SK-N-SH (cell line): ENCODE results near the gene CCDC6. TPM values are rescaled to one million over a fixed set of nuclear protein-coding genes. Genes with fewer than 3 reads are reported as not detected.

Source experiments
- CTCF ChIA-PET: fragments of 300-600, 350-600 bp; formaldehyde crosslinking; extraction: SDS; loops from one replicate; lab custom pipeline; 2021; lab: Yijun Ruan, JAX
- POLR2A ChIA-PET: fragments of 350-600 bp; sonication (Branson Sonifier 250); formaldehyde crosslinking; extraction: SDS; loops from one replicate; lab custom pipeline; 2020; ENCODE audit warnings: antibody characterized with exemption, inconsistent platforms; lab: Yijun Ruan, JAX
- DNase-seq: peaks from one replicate; pipeline ENCODE4 v3.0.0; 2012
- H2AFZ ChIP-seq: fragments of 200-600 bp; sonication (generic); 2 replicates; pipeline ENCODE4 v1.8.1; 2016; ENCODE audit warnings: antibody characterized with exemption, mild to moderate bottlenecking, low read depth
- H3F3A ChIP-seq: fragments of 200-600 bp; sonication (generic); replicated peaks from 2 replicates; pipeline ENCODE3; 2016; ENCODE audit warnings: antibody characterized with exemption, mild to moderate bottlenecking; ENCODE audit not compliant: insufficient read depth
- H3K27ac ChIP-seq, 2 experiments: fragments of 200-500 bp in 1 of 2; fragments of 200-600 bp in 1 of 2; sonication (Bioruptor generic) in 1 of 2; sonication (generic), shearing (Covaris generic) in 1 of 2; 2 replicates each; pipeline versions ENCODE4 v1.5.1 to v1.6.1; 2014 to 2016; ENCODE audit warnings: low read depth in 2 of 2, inconsistent platforms in 1 of 2, low read length in 1 of 2, mild to moderate bottlenecking in 1 of 2, mixed read lengths in 1 of 2
- H3K27me3 ChIP-seq: fragments of 200-600 bp; sonication (generic), shearing (Covaris generic); 2 replicates; pipeline ENCODE4 v1.6.1; 2016; ENCODE audit warnings: mixed run types; ENCODE audit not compliant: insufficient read depth
- H3K36me3 ChIP-seq, 2 experiments: fragments of 200-500 bp in 1 of 2; fragments of 200-600 bp in 1 of 2; sonication (Bioruptor generic) in 1 of 2; sonication (generic) in 1 of 2; replicated peaks in 1 of 2; 2 replicates each; pipeline versions ENCODE3 to v1.5.1; 2014 to 2016; ENCODE audit warnings: low read length in 1 of 2, mild to moderate bottlenecking in 1 of 2; ENCODE audit not compliant: insufficient read depth in 2 of 2, control insufficient read depth in 1 of 2
- H3K4me1 ChIP-seq, 2 experiments: fragments of 200-500 bp in 1 of 2; fragments of 200-600 bp in 1 of 2; sonication (Bioruptor generic) in 1 of 2; sonication (generic), shearing (Covaris generic) in 1 of 2; 2 replicates each; pipeline versions ENCODE4 v1.5.1 to v1.6.1; 2014 to 2016; ENCODE audit warnings: low read depth in 1 of 2, low read length in 1 of 2, mixed run types in 1 of 2; ENCODE audit not compliant: insufficient read depth in 2 of 2, control insufficient read depth in 1 of 2
- H3K4me2 ChIP-seq: fragments of 200-600 bp; sonication (generic), shearing (Covaris generic); 2 replicates; pipeline ENCODE4 v1.6.1; 2017; ENCODE audit warnings: mixed run types
- H3K4me3 ChIP-seq, 2 experiments: fragments of 200-500 bp in 1 of 2; fragments of 200-600 bp in 1 of 2; sonication (Bioruptor generic) in 1 of 2; sonication (generic), shearing (Covaris generic) in 1 of 2; 2 replicates each; pipeline versions ENCODE4 v1.5.1 to v1.8.1; 2014 to 2016; ENCODE audit warnings: low read depth in 2 of 2, inconsistent platforms in 1 of 2, low read length in 1 of 2, mild to moderate bottlenecking in 1 of 2, mixed read lengths in 1 of 2, moderate library complexity in 1 of 2
- H3K79me2 ChIP-seq: fragments of 200-600 bp; sonication (generic); 2 replicates; pipeline ENCODE4 v1.8.1; 2017; ENCODE audit warnings: mild to moderate bottlenecking; ENCODE audit not compliant: insufficient read depth
- H3K9ac ChIP-seq: fragments of 200-600 bp; sonication (generic); 2 replicates; pipeline ENCODE4 v1.6.1; 2017; ENCODE audit warnings: mixed run types
- H3K9me2 ChIP-seq: fragments of 200-600 bp; sonication (generic); 2 replicates; pipeline ENCODE4 v1.6.1; 2017; ENCODE audit warnings: mixed run types
- H3K9me3 ChIP-seq: fragments of 200-600 bp; sonication (generic); 2 replicates; pipeline ENCODE4 v1.6.1; 2017; ENCODE audit warnings: mixed run types, mild to moderate bottlenecking, moderate library complexity
- H4K20me1 ChIP-seq: fragments of 200-600 bp; sonication (generic); 2 replicates; pipeline ENCODE4 v1.6.1; 2017; ENCODE audit warnings: mild to moderate bottlenecking, mixed run types; ENCODE audit not compliant: insufficient read depth
- CHD2 ChIP-seq: fragments of 150-350 bp; IDR thresholded peaks from 2 replicates; pipeline ENCODE4 v1.6.1; 2018; ENCODE audit warnings: low read length; ENCODE audit not compliant: partially characterized antibody
- ELF1 ChIP-seq: IDR thresholded peaks from 2 replicates; pipeline ENCODE4 v1.4.0; 2012
- EZH2phosphoT487 ChIP-seq: fragments of 200-600 bp; sonication (generic); IDR thresholded peaks from 2 replicates; pipeline ENCODE4 v1.6.1; 2017; ENCODE audit warnings: low read depth, mixed run types, mild to moderate bottlenecking, antibody characterized with exemption, moderate library complexity, borderline replicate concordance
- FOXM1 ChIP-seq: IDR thresholded peaks from 2 replicates; pipeline ENCODE4 v1.4.0; 2012; ENCODE audit warnings: low read depth, mild to moderate bottlenecking
- GABPA ChIP-seq: IDR thresholded peaks from 2 replicates; pipeline ENCODE4 v1.4.0; 2012; ENCODE audit warnings: low read depth, mild to moderate bottlenecking
- GATA2 ChIP-seq: sonication (generic); formaldehyde crosslinking; IDR thresholded peaks from 2 replicates; pipeline ENCODE4 v1.5.0; 2020; ENCODE audit warnings: mild to moderate bottlenecking, missing genetic modification reagents
- JUND ChIP-seq: IDR thresholded peaks from 2 replicates; pipeline ENCODE4 v1.4.0; 2012
- MEF2A ChIP-seq: IDR thresholded peaks from 2 replicates; pipeline ENCODE4 v1.4.0; 2012; ENCODE audit warnings: low read depth, borderline replicate concordance
- MXI1 ChIP-seq: IDR thresholded peaks from 2 replicates; pipeline ENCODE4 v1.6.1; 2012; ENCODE audit warnings: mild to moderate bottlenecking, low read depth, low read length, improper control_type of control experiment
- NFIC ChIP-seq: IDR thresholded peaks from 2 replicates; pipeline ENCODE4 v1.4.0; 2012; ENCODE audit warnings: borderline replicate concordance
- RXRA ChIP-seq: IDR thresholded peaks from 2 replicates; pipeline ENCODE4 v1.4.0; 2012; ENCODE audit warnings: low read depth, mild to moderate bottlenecking, borderline replicate concordance
- WGBS: methylation state at CpG from one replicate; pipeline ENCODE4 v1.1.6; 2017; ENCODE audit warnings: low lambda C conversion rate; 5-methylcytosine and 5-hydroxymethylcytosine counted together
- polyA plus RNA-seq, 3 experiments: library from polyadenylated mRNA; depleted of rRNA; stranded (reverse); fragments of >200 nt; gene quantifications; 2 replicates each; pipeline ENCODE4 v1.2.3, GENCODE V29; 2012
- TF ChIP-seq, protein P1 (sequence below): fragments of 150-350 bp; IDR thresholded peaks from 2 replicates; pipeline ENCODE4 v1.6.1; 2017; ENCODE audit warnings: antibody characterized with exemption, low read length, low read depth, borderline replicate concordance
- TF ChIP-seq, protein P2 (sequence below): IDR thresholded peaks from 2 replicates; pipeline ENCODE4; 2012

The CCDC6 gene
- polyA plus RNA-seq, 1 of the 3 experiments (the other 2 are of a cell fraction): 10.8 TPM

DNA sequence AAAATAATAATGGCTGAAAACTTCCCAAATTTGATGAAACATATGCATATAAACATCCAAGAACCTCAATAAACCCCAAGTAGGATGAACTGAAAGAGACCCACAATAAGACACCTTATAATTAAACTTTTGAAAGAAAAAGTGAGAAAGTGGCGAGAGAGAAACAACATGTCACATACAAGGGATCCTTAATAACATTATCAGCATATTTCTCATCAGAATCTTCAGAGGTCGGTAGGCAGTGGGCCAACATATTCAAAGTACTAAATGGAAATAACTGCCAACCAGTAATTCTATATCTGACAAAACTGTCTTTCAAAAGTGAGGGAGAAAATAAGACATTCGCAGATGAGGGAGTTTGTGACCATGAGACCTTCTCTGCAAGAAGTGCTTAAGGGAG is 16.6 kb upstream of the CCDC6 start:
- Histone ChIP-seq H2AFZ (no peak overlapping the region), H3K4me3 (no peak overlapping the region)
- no peak for DNase-seq
- TF ChIP-seq ELF1 (no peak), EZH2phosphoT487 (no peak), GABPA (no peak), RXRA (no peak), MEF2A (no peak), GATA2 (no peak)
- TF ChIP-seq, all 33 proteins: peak for 0
- Histone ChIP-seq H3K36me3 (no peaks in the 10 kb centered on the region), H3K4me1 (no peaks in the 10 kb centered on the region), H4K20me1 (no peaks in the 10 kb centered on the region), H3K79me2 (no peaks in the 10 kb centered on the region), H3K9ac (no peak overlapping the region), H3K9me2 (no peaks in the 10 kb centered on the region), H3K4me2 (no peak overlapping the region), H3F3A (no peaks in the 10 kb centered on the region), H3K27ac (no peak overlapping the region), H3K9me3 (peaks cover 8% of the 10 kb centered on the region), H3K27me3 (no peaks in the 10 kb centered on the region)
- ChIA-PET CTCF (interaction anchor here (0.6 to 0.8 kb wide), 3 partner anchors 17 to 971 kb away, joined by 3 to 4 read pairs (median 3); partner anchors contain the start of gene CCDC6), POLR2A (no interaction called here)
- 38% methylated on average over 3 of the region's 3 CpGs for WGBS

DNA sequence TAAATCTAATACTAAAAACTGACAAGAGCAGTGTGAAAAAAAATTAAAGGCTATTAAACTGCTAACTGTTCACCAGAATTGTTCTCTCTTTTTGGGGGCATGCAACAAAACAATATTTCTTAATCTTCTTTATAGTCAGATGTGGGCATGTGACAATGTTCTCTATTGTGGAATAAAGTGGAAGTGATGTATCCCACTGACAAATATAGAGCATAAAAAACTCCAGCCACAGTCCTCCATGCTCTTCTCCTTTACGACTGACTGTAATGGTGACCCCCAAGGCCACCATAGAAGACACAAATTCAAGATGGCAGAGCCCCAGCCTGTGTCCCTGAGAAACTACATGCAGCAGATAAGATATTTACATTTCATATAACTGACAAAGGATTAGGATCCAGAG is 11.6 kb upstream of the CCDC6 start:
- no peak overlapping the region for H3K9ac ChIP-seq
- H3K9me3 ChIP-seq: peaks cover 2% of the 10 kb centered on the region
- no peak overlapping the region for H3K4me3 ChIP-seq
- WGBS: 27% methylated on average over 1 of the region's 1 CpG
- no peaks in the 10 kb centered on the region for H3F3A ChIP-seq
- H3K27ac ChIP-seq: no peak overlapping the region
- ChIA-PET CTCF (no interaction called here), POLR2A (no interaction called here)
- H2AFZ ChIP-seq: no peak overlapping the region
- DNase-seq: no peak
- H3K9me2 ChIP-seq: no peaks in the 10 kb centered on the region
- H3K4me2 ChIP-seq: no peak overlapping the region
- no peaks in the 10 kb centered on the region for H4K20me1 ChIP-seq
- H3K27me3 ChIP-seq: no peaks in the 10 kb centered on the region
- H3K36me3 ChIP-seq: no peaks in the 10 kb centered on the region
- H3K79me2 ChIP-seq: no peaks in the 10 kb centered on the region
- no peaks in the 10 kb centered on the region for H3K4me1 ChIP-seq
- TF ChIP-seq MXI1: no peak
- TF ChIP-seq RXRA: no peak
- no peak for TF ChIP-seq NFIC
- no peak for TF ChIP-seq GATA2
- TF ChIP-seq, protein P1, sequence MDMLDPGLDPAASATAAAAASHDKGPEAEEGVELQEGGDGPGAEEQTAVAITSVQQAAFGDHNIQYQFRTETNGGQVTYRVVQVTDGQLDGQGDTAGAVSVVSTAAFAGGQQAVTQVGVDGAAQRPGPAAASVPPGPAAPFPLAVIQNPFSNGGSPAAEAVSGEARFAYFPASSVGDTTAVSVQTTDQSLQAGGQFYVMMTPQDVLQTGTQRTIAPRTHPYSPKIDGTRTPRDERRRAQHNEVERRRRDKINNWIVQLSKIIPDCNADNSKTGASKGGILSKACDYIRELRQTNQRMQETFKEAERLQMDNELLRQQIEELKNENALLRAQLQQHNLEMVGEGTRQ: no peak
- TF ChIP-seq, protein P2, sequence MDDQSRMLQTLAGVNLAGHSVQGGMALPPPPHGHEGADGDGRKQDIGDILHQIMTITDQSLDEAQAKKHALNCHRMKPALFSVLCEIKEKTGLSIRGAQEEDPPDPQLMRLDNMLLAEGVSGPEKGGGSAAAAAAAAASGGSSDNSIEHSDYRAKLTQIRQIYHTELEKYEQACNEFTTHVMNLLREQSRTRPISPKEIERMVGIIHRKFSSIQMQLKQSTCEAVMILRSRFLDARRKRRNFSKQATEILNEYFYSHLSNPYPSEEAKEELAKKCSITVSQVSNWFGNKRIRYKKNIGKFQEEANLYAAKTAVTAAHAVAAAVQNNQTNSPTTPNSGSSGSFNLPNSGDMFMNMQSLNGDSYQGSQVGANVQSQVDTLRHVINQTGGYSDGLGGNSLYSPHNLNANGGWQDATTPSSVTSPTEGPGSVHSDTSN: no peak
- no peak for TF ChIP-seq JUND
- TF ChIP-seq FOXM1: no peak
- no peak for TF ChIP-seq CHD2
